GM18526 (cell line): ENCODE data around the gene NAPA.

Experiments
- POLR2A ChIP-seq: IDR thresholded peaks from 3 replicates; pipeline ENCODE4 v1.6.1; 2011; ENCODE audit not compliant: insufficient read length; ENCODE audit errors: extremely low read depth

NAPA gene

DNA sequence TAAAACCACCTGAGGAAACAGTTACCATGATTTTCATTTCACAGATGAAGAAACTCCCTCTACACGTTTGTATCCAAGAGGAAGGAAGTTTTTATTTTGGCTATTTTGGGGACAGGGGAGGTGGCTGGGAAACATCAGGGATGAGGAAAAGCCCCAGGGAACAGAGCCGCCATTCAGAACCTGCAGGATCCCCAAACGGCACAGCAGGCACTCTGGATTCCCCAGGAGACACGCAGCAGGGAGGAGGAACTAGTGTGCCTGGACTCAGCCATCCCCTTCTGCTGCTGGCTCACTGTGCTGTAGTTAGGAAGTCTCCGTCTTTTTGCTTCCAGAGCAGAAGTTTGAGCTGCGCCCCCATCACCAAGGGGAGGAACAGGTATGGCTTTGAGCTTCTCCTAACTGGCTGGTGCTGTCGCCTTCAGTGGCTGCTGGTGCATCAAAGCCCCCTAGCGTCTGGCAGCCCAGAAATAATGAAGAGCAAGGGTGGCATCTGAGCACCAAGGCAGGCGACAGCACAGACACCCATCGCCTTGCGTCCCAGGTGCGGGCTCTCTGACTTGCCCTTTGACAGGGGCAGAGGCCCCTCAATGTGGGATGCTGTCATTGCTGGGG lies 4.2 kb downstream of the NAPA start:
- TF ChIP-seq POLR2A, result no peak

DNA sequence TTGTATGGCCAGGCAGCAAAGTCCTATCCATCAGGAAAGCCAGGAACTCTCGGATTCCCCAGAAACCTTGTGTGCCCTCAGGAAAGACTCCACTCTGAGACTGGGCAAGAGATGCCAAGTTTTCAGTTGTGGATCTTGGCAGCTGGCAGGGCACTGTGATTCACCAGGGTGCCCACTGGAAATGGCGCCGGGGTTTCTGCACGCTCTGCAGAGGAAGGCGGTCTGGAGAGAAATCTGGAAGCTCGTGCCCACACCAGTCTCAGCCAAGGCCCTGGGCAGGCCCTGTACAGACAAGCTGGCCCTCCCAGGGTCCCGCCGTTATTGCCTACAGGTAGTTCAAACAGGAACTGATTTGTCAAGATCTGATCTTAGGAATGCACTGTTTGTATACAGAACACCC lies 4.9 kb downstream of the NAPA start:
- TF ChIP-seq POLR2A, result no peak

DNA sequence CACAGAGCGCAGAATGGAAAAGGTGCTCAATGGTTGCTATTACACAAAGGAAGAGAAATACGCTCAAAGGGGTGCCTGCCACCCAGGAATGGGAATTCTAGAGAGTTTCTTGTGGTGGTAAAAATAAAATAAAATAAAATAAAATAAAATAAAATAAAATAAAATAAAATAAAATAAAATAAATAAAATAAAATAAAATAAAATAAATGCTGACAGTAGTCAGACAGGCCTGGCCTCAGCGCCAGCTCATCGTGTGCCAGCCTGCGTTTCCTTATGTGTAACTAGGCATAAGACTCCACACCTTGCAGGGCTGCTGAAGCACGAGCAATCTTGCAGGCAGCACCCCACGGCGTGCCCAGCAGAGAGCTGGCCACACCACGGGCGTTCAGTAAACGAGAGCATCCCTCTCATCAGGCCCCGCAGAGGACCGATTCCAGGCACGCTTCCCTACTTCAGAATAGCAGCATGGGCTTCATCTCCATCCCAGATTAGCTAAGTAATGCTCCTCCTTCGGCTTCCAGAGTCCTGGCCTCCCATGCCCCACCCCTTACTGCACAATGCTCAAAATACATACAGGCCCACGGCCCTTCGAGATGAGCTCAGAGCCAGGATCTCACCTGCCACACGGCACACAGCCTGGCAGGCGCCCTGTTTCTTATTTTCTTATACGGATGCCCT lies 5.6 kb downstream of the NAPA start:
- no peak for TF ChIP-seq POLR2A

DNA sequence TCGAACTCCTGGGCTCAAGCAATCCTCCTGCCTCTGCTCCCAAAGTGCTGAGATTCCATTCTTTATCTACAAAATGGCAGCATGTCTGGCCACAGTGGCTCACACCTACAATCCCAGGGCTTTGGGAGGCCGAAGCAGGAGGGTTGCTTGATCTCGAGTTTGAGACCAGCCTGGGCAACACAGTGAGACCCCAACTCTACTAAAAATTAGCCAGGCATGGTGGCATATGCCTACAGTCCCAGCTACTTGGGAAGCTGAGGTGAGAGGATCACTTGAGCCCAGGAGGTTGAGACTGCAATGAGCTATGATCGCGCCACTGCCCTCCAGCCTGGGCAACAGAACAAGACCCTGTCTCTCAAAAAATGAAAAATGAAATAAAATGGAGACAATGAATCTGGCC lies 6.1 kb downstream of the NAPA start:
- TF ChIP-seq POLR2A, result no peak

DNA sequence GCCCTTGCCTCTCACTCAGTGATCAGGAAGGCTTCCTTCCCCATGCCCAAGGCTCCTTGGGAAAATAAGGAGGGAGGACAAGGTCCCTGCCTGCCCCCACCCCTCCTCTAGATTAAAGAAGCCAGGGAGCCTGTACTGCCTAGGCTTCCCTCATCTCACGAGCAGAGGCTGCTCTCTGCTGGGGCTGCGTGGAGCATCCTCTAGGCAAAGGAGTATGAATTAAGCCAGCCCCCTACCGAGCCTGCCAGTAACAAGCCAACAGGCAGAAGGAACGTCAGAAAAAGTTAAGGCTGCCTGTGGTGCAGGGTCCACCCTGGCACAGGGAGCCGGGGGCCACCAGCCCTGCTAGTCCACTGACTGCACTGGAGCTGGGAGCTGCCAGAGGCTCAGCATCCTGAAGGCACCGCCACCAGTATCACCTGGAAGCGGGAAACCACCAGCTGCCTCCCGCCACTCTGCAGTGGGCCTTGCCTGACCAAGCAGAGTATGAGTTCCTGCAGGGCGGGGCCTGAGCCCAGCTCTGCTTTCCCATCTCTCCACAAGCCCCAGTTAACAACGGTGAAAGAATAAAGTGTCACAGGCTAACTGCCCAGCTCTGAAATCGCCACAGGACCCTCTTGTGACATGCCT lies 6.8 kb downstream of the NAPA start:
- TF ChIP-seq POLR2A, result no peak

DNA sequence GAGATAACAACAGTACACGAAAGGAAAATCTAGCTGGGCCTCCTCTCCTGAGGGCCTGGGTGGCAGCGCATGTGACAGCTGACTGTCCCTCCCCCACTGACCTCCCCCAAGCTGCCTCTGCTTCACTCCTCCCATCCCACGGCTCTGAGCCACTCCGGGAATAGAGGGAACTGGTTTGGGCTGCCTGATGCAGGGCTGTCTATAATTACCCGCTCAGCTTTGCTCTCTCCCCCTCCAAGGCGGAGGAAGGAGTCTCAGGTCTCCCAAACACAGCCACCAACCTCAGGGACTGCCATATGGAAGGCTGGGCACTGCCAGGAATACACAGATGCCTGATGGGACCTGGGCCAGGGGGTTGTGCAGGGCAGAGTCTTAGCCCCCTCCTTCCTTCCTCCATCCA lies 7.9 kb downstream of the NAPA start:
- no peak for TF ChIP-seq POLR2A

DNA sequence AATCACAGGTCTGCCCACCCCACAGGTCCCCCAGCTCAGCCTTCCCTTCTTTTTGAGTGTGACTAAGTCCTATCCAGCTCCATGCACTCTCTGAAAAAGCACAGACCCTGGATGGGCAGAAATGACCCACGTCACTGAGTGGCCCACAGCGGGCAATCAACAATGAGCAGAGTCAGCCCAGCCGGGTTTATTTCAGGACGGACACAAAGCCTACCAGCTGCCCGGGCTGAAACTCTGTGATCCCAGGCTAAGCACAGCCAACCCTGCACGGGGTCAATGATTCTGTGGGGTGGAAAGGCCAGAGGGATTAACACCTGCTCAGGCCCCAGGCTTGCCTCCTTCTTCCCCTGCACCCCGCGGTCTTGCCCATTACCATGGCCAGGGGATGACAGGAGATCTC lies 8.4 kb downstream of the NAPA start:
- no peak for TF ChIP-seq POLR2A

DNA sequence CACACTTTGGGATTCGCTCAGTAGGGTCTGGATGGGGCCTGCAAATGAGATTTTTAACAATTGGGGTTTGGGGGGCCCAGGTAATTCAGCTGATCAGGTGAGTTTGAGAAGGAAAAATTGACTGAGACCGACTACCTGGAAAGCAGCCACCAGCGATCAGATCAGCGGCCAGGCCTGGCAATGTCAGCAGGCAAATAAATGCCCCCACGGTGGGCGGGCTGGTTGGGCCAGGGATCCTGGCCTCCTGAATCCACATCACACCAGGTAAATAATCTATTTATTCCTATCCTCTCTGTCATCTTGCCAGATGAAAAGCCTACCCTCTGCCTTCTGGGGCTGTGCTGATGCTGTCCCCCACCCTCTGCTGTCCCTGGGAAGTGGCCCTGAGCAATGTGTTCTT lies 9.4 kb downstream of the NAPA start:
- no peak for TF ChIP-seq POLR2A

DNA sequence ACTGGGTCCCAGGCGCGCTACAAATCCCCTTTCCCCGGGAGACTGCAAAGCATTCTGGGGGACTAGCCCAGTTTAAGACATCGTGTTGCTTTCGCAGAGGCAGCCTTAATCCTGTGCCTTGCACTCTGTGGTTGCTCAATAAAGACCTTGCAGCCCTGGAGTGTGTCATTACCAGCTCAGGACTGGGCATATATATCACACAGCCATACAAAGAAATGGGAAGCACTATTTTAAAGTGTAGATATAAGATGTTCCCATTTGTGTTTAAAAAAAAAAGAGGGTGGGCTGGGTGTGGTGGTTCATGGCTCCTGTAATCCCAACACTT lies 11.1 kb downstream of the NAPA start:
- TF ChIP-seq POLR2A, result no peak

DNA sequence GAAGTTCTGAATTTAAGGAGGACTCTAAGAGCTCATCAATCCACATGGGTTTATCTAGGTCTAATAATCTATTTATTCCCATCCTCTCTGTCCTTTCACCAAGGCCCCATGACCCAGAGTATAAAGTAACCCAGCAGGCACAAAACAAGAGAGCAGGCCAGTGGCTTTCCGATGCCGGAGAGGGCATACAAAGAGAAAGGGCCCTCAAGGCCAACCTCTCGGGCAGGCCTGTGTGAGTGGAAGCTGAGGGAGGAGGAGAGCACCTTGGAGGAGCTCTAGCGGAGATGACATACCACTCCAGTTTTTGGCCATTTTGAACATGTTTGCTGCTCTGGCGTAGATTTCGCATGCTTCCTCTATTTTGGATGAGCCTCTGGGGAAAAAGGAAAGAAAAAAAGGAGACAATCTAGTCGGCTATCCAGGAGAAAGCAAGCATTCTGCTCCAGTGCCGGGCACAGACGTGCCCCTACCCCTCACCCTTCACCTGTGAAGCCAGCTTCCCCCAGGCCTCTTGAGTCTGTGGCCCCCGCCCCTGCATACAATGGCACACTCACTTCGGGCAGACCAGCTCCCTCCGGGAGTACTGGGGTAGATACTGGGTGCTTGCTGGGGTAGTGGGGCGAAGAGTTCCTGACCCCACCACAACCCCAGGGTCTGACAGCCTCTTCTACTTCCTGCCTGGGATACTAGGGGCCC lies 11.6 kb downstream of the NAPA start:
- no peak for TF ChIP-seq POLR2A

DNA sequence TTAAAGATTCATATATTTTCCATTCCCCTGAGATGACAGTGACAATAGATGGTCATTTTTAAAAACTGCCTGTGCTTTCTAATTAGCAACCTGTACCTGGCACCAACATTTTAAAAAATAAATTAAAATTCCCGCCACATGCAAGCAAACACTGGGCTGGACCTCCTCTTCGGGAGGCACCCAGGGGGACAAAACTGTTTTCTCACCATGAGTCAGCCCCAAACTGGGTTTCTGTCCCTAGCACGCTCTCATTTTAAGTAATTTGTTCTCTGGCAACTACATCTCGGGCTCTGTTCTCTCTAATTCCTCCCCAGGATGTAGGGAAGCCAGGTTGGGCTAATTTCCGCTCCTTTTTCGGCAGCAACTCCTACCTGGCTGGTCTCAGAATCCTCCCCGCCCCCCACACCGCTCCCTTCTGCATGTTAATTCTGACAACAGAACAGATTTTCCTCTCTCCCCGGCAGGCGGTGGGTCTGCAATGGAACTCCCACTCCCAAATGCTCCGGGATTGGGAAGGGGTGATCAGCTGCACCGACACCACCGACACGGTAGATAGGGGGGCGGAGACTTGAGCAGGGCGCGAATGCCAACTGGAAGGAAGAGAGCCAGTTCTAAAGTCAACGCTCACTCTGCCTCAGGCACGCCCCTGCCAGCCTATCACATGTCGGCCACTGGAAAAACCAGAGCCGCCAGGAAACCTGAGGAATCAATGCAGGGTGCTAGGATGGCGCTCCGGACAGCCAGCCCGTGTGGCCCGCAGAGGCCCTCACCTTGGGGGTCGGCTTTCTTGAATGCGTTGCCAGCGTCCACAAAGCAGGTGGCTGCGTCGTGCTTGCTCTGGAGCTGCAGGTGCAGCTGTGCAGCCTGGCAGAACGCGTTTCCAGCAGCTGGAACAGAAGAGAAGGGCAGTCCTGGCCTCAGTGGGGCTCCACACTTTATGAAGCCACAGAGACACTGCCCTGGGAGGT lies 14.7 kb downstream of the NAPA start:
- no peak for TF ChIP-seq POLR2A

DNA sequence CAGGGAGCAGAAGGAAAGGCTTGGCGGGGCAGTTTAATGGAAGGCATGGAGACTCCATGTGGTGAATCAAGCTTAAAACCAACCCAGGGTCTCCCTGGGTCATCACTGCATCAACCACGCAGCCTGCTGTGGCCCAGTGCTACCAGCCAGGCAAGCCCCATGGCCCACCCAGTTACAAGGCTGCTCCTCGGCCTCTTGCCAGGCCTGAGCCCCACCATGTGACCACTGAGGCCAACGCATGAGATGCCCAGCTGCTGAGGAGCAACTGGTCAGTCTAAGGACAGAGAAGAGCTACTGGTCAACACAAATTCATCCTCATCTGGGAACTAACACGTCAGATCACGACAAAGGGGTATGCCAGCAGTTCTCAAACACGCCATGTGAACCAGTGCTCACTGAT lies 15.5 kb downstream of the NAPA start:
- no peak for TF ChIP-seq POLR2A

DNA sequence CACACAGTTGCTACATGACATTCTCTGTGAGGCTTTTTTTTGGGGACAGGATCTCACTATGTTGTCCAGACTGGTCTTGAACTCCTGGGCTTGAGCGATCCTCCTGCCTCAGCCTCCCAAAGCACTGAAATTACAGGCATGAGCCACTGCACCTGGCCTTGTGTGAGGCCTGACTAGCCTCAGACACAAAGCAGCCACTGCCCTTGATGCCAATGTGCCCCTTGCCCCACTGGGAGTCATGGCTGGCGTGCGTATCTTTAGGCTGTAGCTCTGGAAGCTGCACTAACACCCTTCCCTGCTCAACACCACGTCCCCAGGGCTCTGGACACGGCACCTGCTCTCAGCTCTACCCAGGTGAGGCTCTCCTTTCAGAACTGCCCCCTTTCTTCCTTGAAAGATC lies 16.3 kb downstream of the NAPA start:
- TF ChIP-seq POLR2A, result no peak

DNA sequence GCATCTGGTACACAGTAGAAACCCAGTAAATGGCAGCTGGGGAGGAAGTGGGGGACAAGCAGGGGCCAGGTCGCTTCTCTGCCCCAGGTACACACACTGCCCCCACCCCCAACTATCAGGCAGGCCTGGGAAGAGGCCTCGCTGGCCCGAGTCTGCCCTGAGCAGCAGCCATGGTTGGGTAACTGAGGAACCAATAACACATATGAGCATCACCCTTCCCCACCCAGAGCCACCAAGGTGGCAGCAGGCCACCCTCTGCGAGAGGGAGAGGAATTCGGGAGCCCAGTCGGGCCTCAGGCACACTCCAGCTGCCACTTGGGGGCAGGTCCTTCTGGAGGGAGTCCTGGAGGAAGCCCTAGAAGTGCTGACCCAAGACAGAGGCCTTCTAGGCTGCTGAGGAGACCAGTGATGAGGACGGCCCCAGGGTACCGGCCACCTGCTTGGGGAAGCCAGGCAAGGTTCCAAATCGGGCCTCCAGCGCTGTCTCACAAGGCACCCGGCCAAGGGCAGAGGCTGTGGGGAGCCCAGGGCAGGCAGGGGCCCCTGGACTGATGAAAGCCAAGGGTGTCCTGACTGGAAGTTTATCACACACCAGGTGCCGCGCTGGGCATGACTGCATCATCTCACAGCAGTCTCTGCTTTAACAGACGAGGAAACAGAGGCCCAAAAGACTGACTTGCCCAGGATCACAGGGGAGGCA lies 16.9 kb downstream of the NAPA start:
- no peak for TF ChIP-seq POLR2A
